GM18907 (cell line): Measurements from ENCODE around the gene CATSPERZ.

ENCODE experiments used
- ATAC-seq: cut with Tn5 transposase; IDR thresholded peaks from one replicate; pipeline ENCODE4 v1.9.1; 2021; ENCODE audit warnings: mild to moderate bottlenecking, moderate library complexity; ENCODE audit not compliant: unreplicated experiment

The CATSPERZ gene

GRCh38 chr11:64352995-64353714 lies 53.0 kb downstream of the CATSPERZ start:
- ATAC-seq: no peak

DNA sequence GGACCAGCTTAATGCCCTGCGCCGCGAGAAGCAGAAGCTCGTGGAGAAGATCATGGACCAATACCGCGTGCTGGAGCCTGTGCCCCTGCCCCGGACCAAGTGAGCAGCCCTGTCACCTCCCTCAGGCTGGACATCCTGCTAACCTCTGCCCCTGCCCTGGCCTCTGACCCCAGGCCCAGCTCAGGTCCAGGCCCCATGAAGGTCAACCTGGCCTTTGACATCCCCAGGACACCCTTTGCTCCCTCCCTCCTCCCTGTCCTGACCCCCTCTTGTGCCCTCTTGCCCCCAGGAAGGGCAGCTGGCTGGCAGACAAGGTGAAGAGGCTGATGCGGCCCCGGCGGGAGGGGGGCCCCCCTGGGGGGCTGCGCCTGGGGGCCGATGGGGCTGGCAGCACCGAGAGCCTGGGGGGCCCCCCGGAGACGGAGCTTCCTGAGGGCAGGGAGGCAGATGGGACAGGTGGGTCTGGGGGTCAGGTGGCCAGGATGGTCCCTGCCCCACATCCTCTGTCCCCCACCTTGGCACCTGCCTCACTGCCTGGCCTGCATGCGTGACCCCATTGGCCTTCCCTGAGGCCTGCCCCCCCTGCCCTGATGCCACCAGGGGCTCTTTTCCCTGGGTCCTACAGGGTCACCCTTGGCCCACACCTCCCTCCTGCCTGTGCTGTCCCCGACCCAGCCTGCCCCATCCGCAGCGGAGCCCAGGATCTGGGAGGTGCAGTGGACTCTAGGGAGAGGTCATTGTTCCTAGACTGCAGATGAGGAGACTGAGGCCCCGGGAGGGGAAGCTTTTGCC lies 53.8 kb downstream of the CATSPERZ start:
- ATAC-seq: no peak
